ENCODE measurements around the gene AKR1B1. TPM values are rescaled to one million over a fixed set of nuclear protein-coding genes. Genes with fewer than 3 reads are reported as not detected.

AKR1B1 gene
- polyA plus RNA-seq, 1 of the 3 experiments (the other 2 are of a cell fraction): 216 TPM

DNA sequence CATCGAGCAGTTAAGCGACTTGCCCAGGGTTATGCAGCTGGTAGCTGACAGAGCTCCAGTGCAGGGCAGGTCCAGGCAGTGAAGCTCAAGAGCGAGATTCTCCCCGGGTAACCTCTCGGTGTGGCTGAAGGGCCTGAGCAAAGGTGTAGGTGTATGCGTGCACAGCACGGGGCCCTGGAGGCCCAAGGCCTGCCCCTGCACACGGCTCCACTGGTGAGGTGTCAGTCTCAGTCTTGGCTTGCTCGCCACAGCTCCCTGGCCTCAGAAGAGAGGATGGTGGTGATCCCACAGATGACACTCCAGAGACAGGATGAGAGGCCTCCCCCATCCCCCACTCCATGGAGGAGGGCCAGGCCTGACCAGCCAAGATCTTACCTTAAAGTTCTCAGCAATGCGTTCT, 12.0 kb downstream of the AKR1B1 start:
- Histone ChIP-seq H3K4me1 (ENCODE audit: control insufficient read depth in 1 of 2, insufficient read depth in 2 of 2, low read depth in 1 of 2, low read length in 1 of 2) (peaks cover 11 to 14% of the 10 kb centered on the region in 2 experiments; a peak in 2 of 4 replicates), H3K36me3 (replicated peaks in 1 of 2; ENCODE audit: control insufficient read depth in 1 of 2, insufficient read depth in 2 of 2, low read length in 1 of 2) (peaks cover 22 to 86% of the 10 kb centered on the region in 2 experiments), H4K20me1 (ENCODE audit: insufficient read depth) (no peaks in the 10 kb centered on the region), H3K9ac (no peak overlapping the region), H3K27ac (ENCODE audit: low read depth in 2 of 2, low read length in 1 of 2) (no peak overlapping the region), H3F3A (replicated peaks; ENCODE audit: insufficient read depth) (no peaks in the 10 kb centered on the region), H3K9me3 (no peaks in the 10 kb centered on the region), H3K27me3 (ENCODE audit: insufficient read depth) (no peaks in the 10 kb centered on the region), H3K79me2 (ENCODE audit: insufficient read depth) (no peaks in the 10 kb centered on the region), H2AFZ (ENCODE audit: low read depth) (no peak overlapping the region), H3K4me2 (no peak overlapping the region), H3K4me3 (ENCODE audit: low read depth in 2 of 2, low read length in 1 of 2) (no peak overlapping the region), H3K9me2 (no peaks in the 10 kb centered on the region)
- TF ChIP-seq RCOR1 (IDR thresholded peaks at IDR 0.05; ENCODE audit: low read length) (no peak), JUND (IDR thresholded peaks at IDR 0.05) (no peak), MEF2A (IDR thresholded peaks at IDR 0.05; ENCODE audit: borderline replicate concordance, low read depth) (no peak), EP300 (IDR thresholded peaks at IDR 0.05; ENCODE audit: borderline replicate concordance in 1 of 2, low read depth in 1 of 2, low read length in 1 of 2) (no peak), FOXM1 (IDR thresholded peaks at IDR 0.05; ENCODE audit: low read depth) (no peak), MXI1 (IDR thresholded peaks at IDR 0.05; ENCODE audit: low read depth, low read length) (no peak), GABPA (IDR thresholded peaks at IDR 0.05; ENCODE audit: low read depth) (no peak)
- CTCF ChIA-PET: interaction anchor here (0.9 to 10.6 kb wide), 6 partner anchors 12 to 186 kb away, joined by 3 to 75 read pairs (median 6); partner anchors contain the start of gene AKR1B1
- no peak for DNase-seq
- 95% methylated on average over 8 of the region's 10 CpGs for WGBS (ENCODE audit: low lambda C conversion rate)
- POLR2A ChIA-PET: interaction anchor here (1.2 kb wide), 1 partner anchor 15 kb away, joined by 4 read pairs; no protein-coding TSS in a partner anchor

DNA sequence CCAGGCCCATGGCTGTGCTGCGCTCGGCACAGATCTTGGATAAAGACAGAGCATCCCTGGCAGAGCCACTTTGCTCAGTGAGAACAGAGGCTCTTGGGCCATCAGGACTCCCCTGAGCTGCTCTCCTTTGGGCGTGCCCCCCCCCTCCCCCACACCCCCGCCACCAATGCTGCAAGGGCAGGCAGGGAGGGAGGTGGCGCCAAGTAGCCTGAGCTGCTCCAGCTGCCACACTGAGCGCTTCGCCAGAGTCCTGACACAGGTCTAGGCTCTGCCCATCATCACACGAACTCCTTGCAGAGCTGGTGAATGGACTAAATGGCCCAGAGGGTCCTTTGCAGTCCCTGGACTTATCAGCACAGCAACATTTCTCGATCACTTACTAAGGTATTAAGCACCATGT, 12.5 kb downstream of the AKR1B1 start:
- Histone ChIP-seq H3K9ac (no peak overlapping the region), H3K9me3 (no peaks in the 10 kb centered on the region), H3K27me3 (ENCODE audit: insufficient read depth) (no peaks in the 10 kb centered on the region), H3K79me2 (ENCODE audit: insufficient read depth) (no peaks in the 10 kb centered on the region), H3K4me2 (no peak overlapping the region), H3K4me3 (ENCODE audit: low read depth in 2 of 2, low read length in 1 of 2) (no peak overlapping the region), H3K36me3 (replicated peaks in 1 of 2; ENCODE audit: control insufficient read depth in 1 of 2, insufficient read depth in 2 of 2, low read length in 1 of 2) (peaks cover 22 to 91% of the 10 kb centered on the region in 2 experiments), H3K27ac (ENCODE audit: low read depth in 2 of 2, low read length in 1 of 2) (no peak overlapping the region), H3K4me1 (ENCODE audit: control insufficient read depth in 1 of 2, insufficient read depth in 2 of 2, low read depth in 1 of 2, low read length in 1 of 2) (peaks cover 11 to 14% of the 10 kb centered on the region in 2 experiments; a peak in 2 of 4 replicates), H2AFZ (ENCODE audit: low read depth) (no peak overlapping the region), H4K20me1 (ENCODE audit: insufficient read depth) (no peaks in the 10 kb centered on the region), H3F3A (replicated peaks; ENCODE audit: insufficient read depth) (no peaks in the 10 kb centered on the region), H3K9me2 (no peaks in the 10 kb centered on the region)
- ChIA-PET CTCF (interaction anchor here (0.8 to 10.6 kb wide), 7 partner anchors 11 to 160 kb away, joined by 3 to 75 read pairs (median 9); partner anchors contain the start of gene AKR1B1), POLR2A (interaction anchor here (1.2 kb wide), 2 partner anchors 12 to 14 kb away, joined by 3 to 4 read pairs; partner anchors contain the start of gene AKR1B1)
- TF ChIP-seq ELF1 (IDR thresholded peaks at IDR 0.05) (no peak), GATA2 (CRISPR knock-in tag; IDR thresholded peaks at IDR 0.05) (no peak), RXRA (IDR thresholded peaks at IDR 0.05; ENCODE audit: borderline replicate concordance, low read depth) (no peak), YY1 (IDR thresholded peaks at IDR 0.05; ENCODE audit: low read depth) (no peak), SIN3A (IDR thresholded peaks at IDR 0.05; ENCODE audit: borderline replicate concordance, low read depth, low read length) (no peak), TEAD4 (IDR thresholded peaks at IDR 0.05; ENCODE audit: borderline replicate concordance, insufficient read depth) (no peak), POLR2AphosphoS5 (IDR thresholded peaks at IDR 0.05; ENCODE audit: low read depth, low read length) (no peak), RCOR1 (IDR thresholded peaks at IDR 0.05; ENCODE audit: low read length) (no peak), RFX5 (IDR thresholded peaks at IDR 0.05; ENCODE audit: low read length) (no peak), EP300 (IDR thresholded peaks at IDR 0.05; ENCODE audit: borderline replicate concordance in 1 of 2, low read depth in 1 of 2, low read length in 1 of 2) (no peak)
- TF ChIP-seq, protein P1, sequence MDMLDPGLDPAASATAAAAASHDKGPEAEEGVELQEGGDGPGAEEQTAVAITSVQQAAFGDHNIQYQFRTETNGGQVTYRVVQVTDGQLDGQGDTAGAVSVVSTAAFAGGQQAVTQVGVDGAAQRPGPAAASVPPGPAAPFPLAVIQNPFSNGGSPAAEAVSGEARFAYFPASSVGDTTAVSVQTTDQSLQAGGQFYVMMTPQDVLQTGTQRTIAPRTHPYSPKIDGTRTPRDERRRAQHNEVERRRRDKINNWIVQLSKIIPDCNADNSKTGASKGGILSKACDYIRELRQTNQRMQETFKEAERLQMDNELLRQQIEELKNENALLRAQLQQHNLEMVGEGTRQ (IDR thresholded peaks at IDR 0.05; ENCODE audit: borderline replicate concordance, low read depth, low read length): no peak
- TF ChIP-seq, protein P2, sequence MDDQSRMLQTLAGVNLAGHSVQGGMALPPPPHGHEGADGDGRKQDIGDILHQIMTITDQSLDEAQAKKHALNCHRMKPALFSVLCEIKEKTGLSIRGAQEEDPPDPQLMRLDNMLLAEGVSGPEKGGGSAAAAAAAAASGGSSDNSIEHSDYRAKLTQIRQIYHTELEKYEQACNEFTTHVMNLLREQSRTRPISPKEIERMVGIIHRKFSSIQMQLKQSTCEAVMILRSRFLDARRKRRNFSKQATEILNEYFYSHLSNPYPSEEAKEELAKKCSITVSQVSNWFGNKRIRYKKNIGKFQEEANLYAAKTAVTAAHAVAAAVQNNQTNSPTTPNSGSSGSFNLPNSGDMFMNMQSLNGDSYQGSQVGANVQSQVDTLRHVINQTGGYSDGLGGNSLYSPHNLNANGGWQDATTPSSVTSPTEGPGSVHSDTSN (IDR thresholded peaks at IDR 0.05): no peak
- TF ChIP-seq, protein P3, sequence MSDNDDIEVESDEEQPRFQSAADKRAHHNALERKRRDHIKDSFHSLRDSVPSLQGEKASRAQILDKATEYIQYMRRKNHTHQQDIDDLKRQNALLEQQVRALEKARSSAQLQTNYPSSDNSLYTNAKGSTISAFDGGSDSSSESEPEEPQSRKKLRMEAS (IDR thresholded peaks at IDR 0.05; ENCODE audit: low read depth): no peak
- 88% methylated on average over 8 of the region's 9 CpGs for WGBS (ENCODE audit: low lambda C conversion rate)
- no peak for DNase-seq

Data from SK-N-SH (cell line).